Measurements from ENCODE around the gene TNFRSF12A.
A peak's percentile ranks its signal among the peaks of the same experiment; 100 is the strongest.

Gene TNFRSF12A

GRCh38 chr16:3012828-3013420, 7.2 kb upstream of the TNFRSF12A start, which contains the start of gene CLDN9:
CLDN9 (plus strand) TSS chr16:3012923; CDS start chr16:3013363, 440 bp downstream.
- no peak for DNase-seq

- no peak for DNase-seq
Observed at GRCh38 chr16:3013491-3013951, 6.6 kb upstream of the TNFRSF12A start.

GRCh38 chr16:3013998-3014690, 6.0 kb upstream of the TNFRSF12A start:
- DNase-seq: no peak

GRCh38 chr16:3014971-3015370, 5.2 kb upstream of the TNFRSF12A start:
- no peak for DNase-seq

GRCh38 chr16:3015865-3016521, 4.2 kb upstream of the TNFRSF12A start:
- no peak for DNase-seq

- no peak for DNase-seq
Observed at GRCh38 chr16:3017344-3017743, 2.8 kb upstream of the TNFRSF12A start.

- no peak for DNase-seq
Observed at GRCh38 chr16:3017794-3018506, 2.2 kb upstream of the TNFRSF12A start, which contains the start of gene CLDN6. CLDN6 (minus strand) TSS chr16:3018183; CDS start chr16:3016021, 2,162 bp downstream.

- no peak for DNase-seq
Observed at GRCh38 chr16:3019594-3020246, 448 bp upstream of the TNFRSF12A start.

- peak; percentile 39 to 64 (median 47) for DNase-seq
Observed at GRCh38 chr16:3020604-3021448, 658 bp downstream of the TNFRSF12A start.

- DNase-seq: peak; percentile 44 to 72 (median 57)
Observed at GRCh38 chr16:3021449-3022207, 1.5 kb downstream of the TNFRSF12A start.

GRCh38 chr16:3022208-3022683, 2.1 kb downstream of the TNFRSF12A start:
- peak in 4 of 5 experiments; percentile 55 to 89 (median 68) for DNase-seq

GRCh38 chr16:3022684-3023414, 2.7 kb downstream of the TNFRSF12A start:
- no peak for DNase-seq

GRCh38 chr16:3023415-3023668, 3.2 kb downstream of the TNFRSF12A start:
- DNase-seq: no peak

GRCh38 chr16:3023669-3024478, 3.7 kb downstream of the TNFRSF12A start, which contains the start of the genes HCFC1R1 and THOC6:
HCFC1R1 (minus strand) TSS chr16:3023942; CDS start chr16:3023941, 1 bp downstream.
THOC6 (plus strand) TSS chr16:3024035; CDS start chr16:3024327, 292 bp downstream.
- peak; percentile 84 to 99 (median 94) for DNase-seq

GRCh38 chr16:3025032-3026002, 5.1 kb downstream of the TNFRSF12A start:
- no peak for DNase-seq

GRCh38 chr16:3026003-3026378, 5.8 kb downstream of the TNFRSF12A start:
- DNase-seq: no peak

- DNase-seq: no peak
Observed at GRCh38 chr16:3026609-3027488, 6.7 kb downstream of the TNFRSF12A start.

Data from T-helper 2 cell (primary cell).